ENCODE measurements around the gene OSTM1. TPM values are rescaled to one million over a fixed set of nuclear protein-coding genes. Genes with fewer than 3 reads are reported as not detected.

Gene OSTM1
- polyA plus RNA-seq, 1 donor (not counting 4 experiments of a cell fraction or from before 2014, with no cell fraction given): 71.3 TPM

DNA sequence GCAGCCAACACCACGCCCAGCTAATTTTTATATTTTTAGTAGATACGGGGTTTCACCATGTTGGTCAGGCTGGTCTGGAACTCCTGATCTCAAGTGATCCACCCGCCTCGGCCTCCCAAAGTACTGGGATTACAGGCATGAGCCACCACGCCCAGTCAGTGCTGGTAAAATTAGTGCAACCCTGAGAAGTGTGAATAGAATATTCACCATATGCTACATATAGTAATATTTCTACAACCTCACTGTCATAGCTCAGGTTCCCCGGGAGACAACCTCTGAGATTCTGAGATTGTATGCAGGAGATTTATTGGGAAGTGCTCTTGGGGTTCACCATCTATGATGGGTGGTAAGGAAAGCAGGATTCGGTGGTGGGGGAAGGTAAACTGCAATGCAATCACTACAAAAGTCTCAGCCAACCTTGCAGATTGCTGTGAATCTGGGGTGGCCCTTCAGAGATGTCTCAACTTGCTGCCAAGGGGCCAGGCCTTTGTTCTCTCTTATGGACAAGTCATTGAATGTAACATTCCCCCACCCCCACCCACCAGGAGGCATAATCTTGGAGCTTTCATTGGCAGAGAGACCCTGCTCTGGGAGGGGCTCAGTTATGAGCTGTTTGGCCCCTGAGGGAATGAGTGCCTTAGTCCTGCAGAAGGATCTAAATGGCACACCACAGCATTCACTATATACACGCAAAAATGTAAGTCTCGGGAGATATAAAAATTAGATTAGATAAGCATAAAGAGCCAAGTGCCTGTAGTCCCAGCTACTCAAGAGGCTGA lies 82.6 kb downstream of the OSTM1 start:
- peak overlapping the region; percentile 41 for H2AFZ ChIP-seq (ENCODE audit: control insufficient read depth, low read length)
- peak; percentile 67 for DNase-seq (ENCODE audit: low read depth, low spot score)
- peak; percentile 70 for FAIRE-seq

More for the DNA sequence above, 82.6 kb downstream of the OSTM1 start:
- H3K27me3 ChIP-seq (ENCODE audit: control insufficient read depth, extremely low read depth, insufficient read depth, low read length): no peaks in the 10 kb centered on the region
- H3K79me2 ChIP-seq (ENCODE audit: control insufficient read depth, insufficient read depth, low read length): no peaks in the 10 kb centered on the region
- peak overlapping the region in 1 of 3 experiments; percentile 6 for H3K4me3 ChIP-seq (ENCODE audit: control insufficient read depth in 2 of 3, extremely low read depth in 1 of 3, insufficient read depth in 2 of 3, low read depth in 1 of 3, low read length in 3 of 3)
- peaks cover 26% of the 10 kb centered on the region for H3K4me1 ChIP-seq (ENCODE audit: control insufficient read depth, extremely low read depth, insufficient read depth, low read length)
- no peak overlapping the region for H3K9ac ChIP-seq (ENCODE audit: control insufficient read depth, extremely low read depth, insufficient read depth, low read length)
- H3K9me3 ChIP-seq (ENCODE audit: control insufficient read depth, low read depth, low read length): no peaks in the 10 kb centered on the region
- H3K9me1 ChIP-seq (ENCODE audit: control insufficient read depth, extremely low read depth, insufficient read depth, low read length): no peaks in the 10 kb centered on the region
- TF ChIP-seq, protein P1, sequence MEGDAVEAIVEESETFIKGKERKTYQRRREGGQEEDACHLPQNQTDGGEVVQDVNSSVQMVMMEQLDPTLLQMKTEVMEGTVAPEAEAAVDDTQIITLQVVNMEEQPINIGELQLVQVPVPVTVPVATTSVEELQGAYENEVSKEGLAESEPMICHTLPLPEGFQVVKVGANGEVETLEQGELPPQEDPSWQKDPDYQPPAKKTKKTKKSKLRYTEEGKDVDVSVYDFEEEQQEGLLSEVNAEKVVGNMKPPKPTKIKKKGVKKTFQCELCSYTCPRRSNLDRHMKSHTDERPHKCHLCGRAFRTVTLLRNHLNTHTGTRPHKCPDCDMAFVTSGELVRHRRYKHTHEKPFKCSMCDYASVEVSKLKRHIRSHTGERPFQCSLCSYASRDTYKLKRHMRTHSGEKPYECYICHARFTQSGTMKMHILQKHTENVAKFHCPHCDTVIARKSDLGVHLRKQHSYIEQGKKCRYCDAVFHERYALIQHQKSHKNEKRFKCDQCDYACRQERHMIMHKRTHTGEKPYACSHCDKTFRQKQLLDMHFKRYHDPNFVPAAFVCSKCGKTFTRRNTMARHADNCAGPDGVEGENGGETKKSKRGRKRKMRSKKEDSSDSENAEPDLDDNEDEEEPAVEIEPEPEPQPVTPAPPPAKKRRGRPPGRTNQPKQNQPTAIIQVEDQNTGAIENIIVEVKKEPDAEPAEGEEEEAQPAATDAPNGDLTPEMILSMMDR (optimal IDR thresholded peaks at IDR 0.05 in 1 of 3, IDR thresholded peaks at IDR 0.05 in 1 of 3, conservative IDR thresholded peaks at IDR 0.05 in 1 of 3; ENCODE audit: extremely low read depth in 1 of 3, insufficient read depth in 2 of 3, low read length in 3 of 3): no peak
- no peak for TF ChIP-seq EZH2 (IDR thresholded peaks at IDR 0.05; ENCODE audit: low read length)
- H3K4me2 ChIP-seq (ENCODE audit: control insufficient read depth, extremely low read depth, insufficient read depth, low read depth, low read length): peak overlapping the region; percentile 83
- no peaks in the 10 kb centered on the region for H3K36me3 ChIP-seq (ENCODE audit: control insufficient read depth in 2 of 2, extremely low read depth in 1 of 2, insufficient read depth in 2 of 2, low read length in 2 of 2)
- dilution Hi-C loops (cut with MboI; ENCODE audit: extremely low pct_ligation_motif_present, low sequenced_read_pairs): no loop called here
- peak overlapping the region; percentile 75 for H3K27ac ChIP-seq (ENCODE audit: control insufficient read depth, insufficient read depth, low read length)
- H4K20me1 ChIP-seq (ENCODE audit: control insufficient read depth, extremely low read depth, insufficient read depth, low read length): no peaks in the 10 kb centered on the region

Small RNAs within 50 kb of the gene (small RNA-seq; reads per million reads assigned to genes)
- 0 reads per million in 3 experiments for gene RF00019 (ENCODE audit: insufficient read length in 3 of 3, low read depth in 3 of 3, low replicate concordance in 1 of 3)

Other genes with a start within 250 kb of the OSTM1 start
- 40.3 to 91.4 TPM (median 51.3 TPM) in 3 replicates for gene SEC63, start 116.5 kb downstream of the OSTM1 start, polyA plus RNA-seq
- gene NR2E1, start 91.3 kb upstream of the OSTM1 start, polyA plus RNA-seq: 0.04 TPM in 1 of 3 replicates, not detected in the others
- gene SNX3, start 186.3 kb upstream of the OSTM1 start, polyA plus RNA-seq: 177 to 460 TPM (median 316 TPM) in 3 replicates
- 1.9 to 3.1 TPM (median 2.2 TPM) in 3 replicates for gene AFG1L, start 220.3 kb upstream of the OSTM1 start, polyA plus RNA-seq

Data from keratinocyte (primary cell).